ENCODE results near the gene NMNAT3.

NMNAT3 gene

DNA sequence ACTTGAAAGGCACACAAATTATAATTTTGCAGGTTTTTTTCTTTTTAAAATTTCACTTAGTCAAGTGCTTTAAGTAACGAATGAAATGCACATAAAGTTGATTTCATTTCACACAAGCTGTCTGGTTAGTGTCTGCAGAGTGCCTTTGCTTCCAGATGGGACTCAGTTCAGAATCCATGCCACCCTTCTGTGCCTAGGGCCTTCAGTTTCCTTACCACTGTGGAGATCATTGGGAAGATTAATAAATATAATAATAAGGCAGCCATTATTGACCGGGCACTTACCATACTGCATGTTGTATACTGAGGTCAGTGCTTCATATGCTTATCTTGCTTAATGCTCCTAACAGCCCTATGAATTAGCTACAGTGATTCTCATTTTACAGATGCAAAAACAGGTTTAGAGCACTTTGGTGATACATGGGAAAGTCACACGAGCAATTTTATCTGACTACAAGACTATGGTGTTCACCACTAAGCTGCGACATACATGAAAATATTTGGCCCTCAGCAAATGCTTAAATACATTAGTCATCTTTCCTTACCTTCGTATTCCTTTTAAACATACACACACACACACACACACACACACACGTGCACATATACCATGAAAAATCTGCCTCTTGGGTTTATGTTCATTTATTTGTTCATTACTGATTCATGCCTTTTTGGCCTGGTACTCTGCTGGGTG is 3.1 kb downstream of the NMNAT3 start:
- ATAC-seq, result no peak

DNA sequence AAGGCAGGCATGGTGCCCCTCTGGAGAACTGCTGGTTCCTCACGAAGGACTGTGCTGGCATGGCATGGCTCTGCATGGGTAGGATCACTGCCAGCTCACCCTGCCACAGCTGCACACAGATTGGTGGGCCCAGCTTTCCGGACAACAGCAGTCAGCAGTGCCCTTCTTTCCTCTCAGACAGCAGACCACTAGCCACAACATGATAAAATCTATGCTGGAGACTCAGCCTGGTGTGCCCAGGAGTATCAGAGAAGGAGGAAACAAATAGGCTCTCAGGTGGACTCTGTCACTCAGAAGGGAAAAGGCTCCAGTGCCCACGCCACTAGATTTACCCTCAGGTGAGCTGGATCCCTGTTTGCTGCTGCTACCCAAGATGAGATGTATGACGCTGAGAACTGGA is 4.9 kb downstream of the NMNAT3 start:
- no peak for ATAC-seq

DNA sequence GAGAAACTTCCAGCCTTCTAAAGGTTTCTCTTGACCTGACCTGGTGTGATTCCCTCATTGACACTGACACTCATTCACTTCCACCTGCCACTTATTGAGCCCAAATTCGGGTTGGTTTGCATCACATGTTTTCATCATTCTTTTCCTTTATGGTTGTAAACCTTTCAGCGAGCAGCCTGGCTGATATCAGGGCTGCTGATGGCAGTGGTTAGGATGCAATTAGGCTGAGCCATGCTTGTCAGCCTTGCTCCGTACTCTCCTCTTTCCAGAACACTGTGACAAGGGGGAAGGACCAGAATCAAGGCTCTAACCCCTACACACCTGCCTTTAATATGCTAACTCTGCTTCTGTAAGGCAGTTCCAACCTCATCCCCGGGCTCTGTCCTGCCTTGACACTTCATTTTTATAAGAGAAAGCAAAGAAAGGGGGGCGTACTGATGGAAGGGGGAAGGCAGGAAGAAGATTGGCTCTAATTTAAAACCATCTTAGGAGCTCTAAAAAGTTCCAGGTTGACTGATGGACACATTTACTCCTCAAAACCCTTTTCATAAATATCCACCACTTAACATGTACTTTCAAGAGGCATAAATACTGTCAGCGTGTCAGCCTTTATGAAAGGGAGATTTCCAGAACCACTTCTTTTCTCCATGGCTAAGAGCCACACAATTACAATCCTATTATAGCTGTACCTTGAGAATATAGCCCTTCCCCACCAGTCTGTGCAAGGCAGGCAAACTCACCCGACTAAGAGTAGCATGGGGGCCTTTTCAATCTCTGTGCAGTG is 5.7 kb downstream of the NMNAT3 start:
- ATAC-seq, result no peak

DNA sequence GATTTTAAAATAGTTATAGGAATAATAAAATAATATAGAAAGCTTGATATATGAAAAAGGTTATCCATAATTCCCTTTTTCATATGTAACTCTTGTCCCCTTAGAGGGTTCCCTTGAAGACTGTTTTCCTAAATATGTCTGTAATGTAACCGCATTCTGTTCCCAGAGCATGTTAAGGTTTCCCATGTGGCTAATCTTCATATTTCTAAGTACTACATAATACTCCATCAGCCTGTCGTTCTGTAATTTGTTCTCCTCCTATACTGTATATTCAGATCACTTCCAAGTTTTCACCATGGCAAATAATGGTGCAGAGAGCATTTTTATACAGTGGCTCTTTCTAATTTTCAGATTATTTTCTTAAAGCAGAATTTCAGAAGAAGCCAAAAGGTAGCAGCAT is 6.7 kb downstream of the NMNAT3 start:
- no peak for ATAC-seq

DNA sequence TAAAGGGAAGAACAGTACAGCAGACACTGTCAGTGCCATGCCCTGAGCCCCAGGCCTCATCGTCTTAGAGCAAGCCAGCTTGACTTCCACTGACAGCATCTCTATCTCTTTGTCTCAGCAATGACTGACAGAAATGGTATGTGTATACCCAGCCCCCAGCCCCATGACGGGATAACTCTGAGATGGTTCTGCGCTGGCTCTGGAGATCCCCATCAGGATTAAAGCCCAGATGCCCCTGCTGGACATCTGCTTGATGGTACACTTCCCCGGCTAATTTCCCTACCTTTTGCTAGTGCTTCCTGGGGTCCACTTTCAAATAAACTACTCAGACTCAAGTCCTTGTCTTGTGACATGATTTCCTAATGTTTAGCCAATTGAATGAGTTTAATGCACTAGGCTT is 7.6 kb downstream of the NMNAT3 start:
- ATAC-seq, result no peak

DNA sequence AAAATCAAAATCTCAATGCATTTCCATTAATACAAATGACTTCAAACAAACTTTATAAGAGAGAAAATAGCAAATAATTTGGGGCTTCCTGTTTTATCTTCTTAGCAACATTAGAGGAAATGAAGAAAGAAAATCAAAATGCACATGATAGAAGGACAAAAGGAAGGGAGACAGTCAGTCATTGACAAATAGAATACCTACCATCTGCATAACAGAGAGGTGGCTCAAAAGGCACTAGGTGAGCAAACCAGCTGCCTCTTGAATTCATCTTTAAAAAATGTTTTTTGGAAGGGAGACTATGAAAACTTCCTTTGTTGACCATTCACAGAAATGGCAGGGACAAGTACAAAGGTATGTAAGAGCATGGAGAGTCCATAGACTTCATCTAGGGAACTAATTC is 9.4 kb downstream of the NMNAT3 start:
- no peak for ATAC-seq

DNA sequence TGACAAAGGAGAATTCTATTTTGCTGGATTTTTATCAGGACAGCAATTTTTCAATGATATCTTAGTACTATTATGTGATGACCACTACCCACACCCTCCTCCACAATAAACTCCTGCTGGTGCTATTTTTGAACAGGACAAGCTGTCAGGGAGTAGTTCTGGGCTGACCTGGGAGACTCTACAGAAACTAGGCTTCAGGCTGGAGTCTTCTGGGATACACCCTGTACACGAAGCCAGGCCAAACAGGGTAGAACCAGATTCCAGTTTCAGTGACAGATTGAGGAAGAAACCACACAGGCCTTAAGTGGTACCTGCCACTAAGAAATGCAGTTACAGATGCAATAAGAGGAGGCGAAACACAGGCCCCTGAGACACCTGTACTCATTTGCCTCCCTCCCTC is 12.8 kb downstream of the NMNAT3 start:
- no peak for ATAC-seq

DNA sequence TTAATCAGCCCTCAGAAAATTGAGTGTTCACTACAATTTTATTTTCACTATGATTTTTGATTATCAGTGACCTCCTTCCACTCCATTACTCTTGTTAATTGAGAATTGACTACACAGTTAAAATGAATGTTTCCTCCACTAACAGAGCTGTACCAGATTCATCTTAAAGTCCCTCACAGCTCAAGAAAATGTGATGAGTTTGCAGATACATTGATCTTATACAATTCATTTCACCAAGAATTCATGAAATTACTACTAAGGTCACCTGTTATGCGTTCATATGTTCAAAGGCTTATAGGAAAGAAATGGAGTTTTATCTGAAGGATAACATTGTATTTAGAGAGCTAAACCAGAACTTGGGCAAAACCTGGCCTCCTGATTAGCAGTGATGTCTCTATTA is 17.5 kb downstream of the NMNAT3 start:
- no peak for ATAC-seq

DNA sequence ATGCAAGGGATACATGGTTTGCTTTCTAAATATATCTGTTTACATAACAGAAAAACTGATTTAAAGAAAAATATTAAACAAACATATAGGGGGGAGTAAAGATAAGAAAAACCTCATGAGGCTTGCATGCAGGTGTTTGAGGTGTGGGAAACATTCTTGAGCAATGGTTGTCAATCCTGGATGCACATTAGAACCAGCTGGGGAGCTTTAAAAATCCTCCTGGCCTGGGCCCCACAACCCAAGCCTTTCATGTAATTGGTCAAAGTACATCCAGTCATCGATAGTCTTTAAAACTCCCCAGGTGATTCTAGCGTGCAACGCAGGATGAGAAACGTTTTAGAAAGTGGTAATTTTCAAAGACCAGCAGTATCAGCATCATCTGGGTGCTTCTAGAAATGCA is 18.3 kb downstream of the NMNAT3 start:
- ATAC-seq, result no peak

DNA sequence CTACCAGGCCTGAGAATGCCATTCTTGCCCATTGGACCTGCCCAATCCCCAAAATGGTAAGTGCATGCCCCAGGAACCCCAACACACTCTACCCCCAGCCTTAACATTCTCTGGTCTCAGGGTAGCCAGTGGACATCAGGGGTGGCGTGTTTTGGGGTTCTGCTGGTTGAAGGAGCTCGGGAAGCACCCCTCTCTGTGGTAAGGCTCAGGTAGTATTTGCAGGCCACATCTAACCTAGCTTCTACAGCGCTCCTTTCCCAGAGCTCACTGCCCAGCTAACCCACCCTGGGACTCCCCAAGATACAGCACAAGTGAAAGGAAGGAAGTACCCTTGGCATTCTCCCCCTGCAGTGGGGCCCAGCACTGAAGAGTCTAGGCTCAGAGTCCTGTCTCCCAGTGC is 19.8 kb downstream of the NMNAT3 start:
- ATAC-seq, result no peak

DNA sequence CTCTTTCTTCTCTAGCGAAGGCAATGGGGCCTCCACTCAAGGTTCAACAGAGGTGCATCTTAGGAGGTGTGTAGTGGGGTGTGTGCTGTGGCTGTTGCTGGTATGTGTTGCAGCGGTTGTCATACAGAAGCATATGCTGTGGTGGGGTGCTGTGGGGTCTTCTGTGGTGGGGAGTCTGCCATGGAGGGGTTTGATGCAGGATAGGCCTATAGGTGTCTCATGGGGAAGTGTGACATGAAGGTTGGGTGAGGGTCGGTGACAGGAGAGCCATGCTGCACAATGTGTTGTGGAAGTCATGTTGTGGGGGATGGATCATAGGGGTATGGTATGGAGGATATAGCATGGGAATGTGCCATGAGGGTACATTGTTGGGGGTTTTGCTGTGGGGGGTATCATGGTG is 20.3 kb downstream of the NMNAT3 start:
- no peak for ATAC-seq

DNA sequence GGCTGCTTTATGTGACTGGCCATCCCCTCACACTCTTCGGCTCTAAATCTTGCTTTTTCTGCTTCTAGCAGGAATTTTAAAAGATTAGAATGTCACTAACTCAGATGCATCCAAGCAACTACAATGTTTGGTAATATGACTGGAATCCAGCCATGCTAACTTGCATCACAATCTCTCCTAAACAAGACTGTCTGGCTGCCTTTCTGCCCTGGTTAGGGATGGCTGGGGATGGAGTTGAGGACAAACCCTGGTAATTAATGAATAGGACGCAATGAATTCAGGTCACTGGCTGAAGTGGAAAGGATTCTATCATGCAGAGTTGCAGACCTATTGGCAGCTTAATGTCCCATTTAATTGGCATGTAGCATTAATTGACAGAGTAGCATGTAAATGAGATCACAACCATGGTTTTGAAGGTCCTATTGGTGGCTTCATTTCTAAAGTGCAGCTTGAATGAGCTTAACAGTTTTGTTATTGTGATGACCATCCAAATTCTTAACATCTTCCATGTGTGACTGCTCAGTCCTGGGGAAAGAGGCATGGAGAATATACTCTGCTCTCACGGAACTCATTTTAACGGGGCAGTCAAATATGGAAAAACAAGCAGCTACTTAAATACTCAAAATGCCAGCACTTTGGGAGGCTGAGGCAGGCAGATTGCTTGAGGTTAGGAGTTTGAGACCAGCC is 21.7 kb downstream of the NMNAT3 start:
- no peak for ATAC-seq

DNA sequence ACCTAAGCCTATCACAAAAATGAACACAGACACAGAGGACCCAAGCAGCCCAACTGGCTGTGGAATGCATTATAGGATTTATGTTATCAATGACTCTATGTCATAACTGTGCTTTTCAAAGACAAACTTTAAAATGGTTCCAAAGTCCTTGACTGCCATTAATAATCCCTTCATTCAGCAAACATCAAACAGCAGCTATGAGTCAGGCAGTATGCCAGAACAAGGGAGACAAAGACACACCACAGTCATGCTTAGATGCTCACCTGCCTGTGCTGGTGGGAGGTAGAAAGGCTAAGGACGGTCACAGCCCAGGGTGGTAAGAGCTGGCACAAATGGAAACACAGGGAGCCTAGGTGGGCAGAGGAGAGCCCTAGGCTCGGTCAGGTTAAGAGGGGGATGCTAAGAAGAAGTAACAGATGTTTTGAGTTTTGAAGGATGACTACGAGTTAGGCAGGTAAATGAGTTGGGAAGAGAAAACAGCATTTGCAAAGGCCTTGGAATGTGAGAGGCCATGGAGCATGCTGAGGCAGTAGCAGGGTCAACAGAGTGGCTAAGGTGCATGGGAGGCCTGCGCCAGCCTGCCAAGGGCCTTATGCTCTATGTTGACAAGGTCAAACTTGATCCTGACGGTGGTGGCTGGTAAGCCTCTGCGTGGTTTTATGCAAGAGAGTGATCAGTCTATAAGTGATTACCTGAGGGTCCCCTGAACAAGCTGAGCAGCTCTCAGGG is 23.0 kb downstream of the NMNAT3 start:
- ATAC-seq, result no peak

DNA sequence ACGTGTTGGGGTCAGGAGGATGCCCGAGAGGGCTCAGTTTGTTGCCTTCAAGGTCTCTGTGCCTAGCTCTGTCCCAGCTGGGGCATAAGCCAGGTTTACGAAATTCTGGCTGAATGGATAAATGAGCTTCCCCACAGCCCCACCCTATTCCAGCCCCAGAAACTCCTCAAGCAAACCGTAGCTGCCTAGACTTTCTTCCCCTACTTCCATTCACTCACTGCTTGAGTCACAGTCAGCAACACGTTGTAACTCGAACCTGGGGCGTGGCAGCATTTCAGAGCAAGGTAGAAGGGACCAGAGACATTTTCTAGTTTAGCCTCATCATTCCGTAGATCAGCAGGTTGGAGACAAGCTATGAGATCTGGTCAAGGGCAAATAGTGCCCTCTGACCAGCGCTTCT is 24.2 kb downstream of the NMNAT3 start:
- ATAC-seq, result no peak

DNA sequence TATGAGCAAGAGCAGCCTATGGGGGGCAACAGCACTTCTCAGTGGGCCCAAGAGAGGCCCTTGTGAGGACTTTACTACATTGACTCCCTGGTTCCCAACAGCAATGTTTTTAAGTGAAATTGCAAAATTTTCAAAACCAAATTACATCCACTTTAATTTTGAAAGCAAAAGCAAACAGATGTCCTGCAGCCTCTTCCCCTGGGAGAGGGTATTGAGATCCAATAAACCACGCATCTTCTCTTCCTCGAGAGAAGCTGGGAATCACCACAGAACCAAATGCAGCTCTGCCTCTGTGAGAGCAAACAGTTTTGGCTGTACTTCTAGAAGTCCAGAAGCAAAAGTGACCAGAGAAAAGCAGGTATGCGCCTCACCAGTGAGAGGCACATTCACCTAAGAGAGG is 25.2 kb downstream of the NMNAT3 start:
- no peak for ATAC-seq

DNA sequence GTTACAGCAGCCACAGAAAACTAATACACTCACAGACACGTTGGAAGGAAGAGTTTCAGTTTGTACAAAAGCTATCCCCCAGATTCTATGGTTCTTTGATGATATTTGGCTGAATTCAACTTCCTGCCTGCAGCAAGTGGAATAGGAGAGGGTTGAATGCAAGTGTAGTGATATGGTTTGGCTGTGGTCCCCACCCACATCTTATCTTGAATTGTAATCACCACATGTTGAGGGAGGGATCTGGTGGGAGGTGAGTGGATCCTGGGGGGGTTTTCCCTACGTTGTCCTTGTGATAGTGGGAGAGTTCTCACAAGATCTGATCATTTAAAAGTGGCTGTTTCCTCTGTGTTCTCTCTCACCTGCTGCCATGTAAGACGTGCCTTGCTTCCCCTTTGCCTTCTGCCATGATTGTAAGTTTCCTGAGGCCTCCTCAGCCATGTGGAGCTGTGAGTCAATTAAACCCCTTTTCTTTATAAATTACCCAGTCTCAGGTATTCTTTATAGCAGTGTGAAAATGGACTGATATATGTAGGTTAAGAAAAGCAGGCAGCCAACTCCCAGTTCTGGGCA is 29.8 kb downstream of the NMNAT3 start:
- no peak for ATAC-seq

DNA sequence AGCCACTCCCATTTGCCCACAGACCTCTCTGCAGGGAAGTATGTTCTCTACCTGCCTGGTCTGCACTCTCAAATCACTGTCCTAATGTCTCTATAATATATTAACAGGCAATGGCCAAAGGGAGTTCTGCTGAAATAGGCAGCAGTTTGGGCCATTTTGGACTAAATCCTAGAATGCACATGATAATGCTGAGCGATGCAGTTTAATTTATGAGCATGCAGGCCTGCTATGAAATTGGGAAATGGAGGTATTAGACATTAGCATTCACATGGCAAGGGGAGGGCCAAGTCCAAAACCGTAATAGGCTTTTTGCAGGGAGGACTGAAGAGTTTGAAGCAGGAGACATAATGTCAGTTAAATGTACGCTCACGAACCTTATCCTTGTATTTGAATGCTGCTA is 31.3 kb downstream of the NMNAT3 start:
- no peak for ATAC-seq

DNA sequence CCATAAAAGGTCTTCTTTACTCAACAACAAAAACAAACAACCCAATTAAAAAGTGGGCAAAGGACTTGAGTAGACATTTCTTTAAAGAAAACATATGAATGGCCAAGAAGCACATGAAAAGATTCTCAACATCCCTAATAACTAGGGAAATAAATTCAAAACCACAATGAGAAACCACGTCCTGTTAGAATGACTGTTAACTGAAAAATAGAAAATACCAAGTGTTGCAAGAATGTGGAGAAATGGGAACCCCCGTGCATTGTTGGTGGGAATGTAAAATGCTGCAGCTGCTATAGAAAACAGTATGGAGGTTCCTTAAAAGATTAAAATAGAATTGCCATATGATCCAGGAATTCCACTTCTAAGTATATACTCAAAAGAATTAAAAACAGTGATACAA is 34.8 kb downstream of the NMNAT3 start:
- ATAC-seq, result no peak

DNA sequence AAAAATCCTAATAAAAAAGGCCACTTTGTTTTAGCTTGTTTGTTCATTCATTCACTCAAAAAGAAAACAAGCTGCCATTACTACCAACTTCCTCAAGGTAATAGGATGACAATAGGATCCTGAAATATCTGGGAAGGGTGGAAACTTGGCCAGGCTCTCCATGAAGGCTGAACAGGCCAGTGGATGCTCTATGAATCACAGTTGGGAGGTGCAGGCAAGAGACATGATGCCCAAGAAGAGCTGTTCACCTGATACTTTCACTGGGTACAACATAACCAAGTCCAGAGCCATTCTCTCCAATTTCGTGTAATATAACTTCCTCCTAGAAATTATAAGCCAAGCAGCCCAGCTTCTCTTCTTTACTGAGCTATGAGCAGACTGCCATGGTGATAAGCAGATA is 37.3 kb downstream of the NMNAT3 start:
- no peak for ATAC-seq

DNA sequence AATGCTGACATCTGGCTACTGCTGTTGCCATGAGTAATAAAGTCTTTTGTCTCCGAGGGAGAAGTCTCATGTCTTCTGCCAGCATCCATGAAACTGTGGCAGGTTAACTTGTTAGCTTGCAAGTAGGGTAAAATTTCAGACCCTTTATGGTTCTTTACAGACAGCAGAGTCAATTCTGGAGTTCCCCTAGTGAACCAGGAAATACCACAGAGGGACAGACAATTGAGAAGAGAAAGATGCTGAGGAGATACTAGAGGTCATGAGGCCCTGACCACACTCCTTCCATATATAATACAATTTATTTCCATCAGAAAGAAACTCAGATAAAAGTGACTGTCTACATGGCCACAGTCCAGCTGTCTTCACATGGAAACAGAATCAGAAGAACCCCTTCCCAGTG is 38.1 kb downstream of the NMNAT3 start:
- no peak for ATAC-seq

DNA sequence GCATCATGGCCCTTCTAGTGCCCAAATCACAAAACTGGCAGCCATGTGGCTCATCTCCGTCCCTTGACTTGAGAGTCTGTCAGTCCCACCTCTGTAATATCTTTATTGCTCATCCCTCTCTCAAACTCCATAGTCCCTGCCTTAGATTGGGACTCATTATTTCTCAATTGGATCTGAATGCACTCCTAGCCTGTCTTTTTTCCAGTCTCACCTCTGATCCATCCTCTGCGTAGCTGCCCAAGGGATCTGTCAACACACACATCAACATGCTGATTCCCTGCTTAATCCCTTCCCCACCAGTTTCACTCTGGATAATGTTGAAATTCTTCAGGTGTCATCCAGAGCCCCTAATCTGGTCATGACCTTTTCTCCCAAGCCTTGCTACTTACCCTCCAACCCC is 39.3 kb downstream of the NMNAT3 start:
- ATAC-seq, result no peak

DNA sequence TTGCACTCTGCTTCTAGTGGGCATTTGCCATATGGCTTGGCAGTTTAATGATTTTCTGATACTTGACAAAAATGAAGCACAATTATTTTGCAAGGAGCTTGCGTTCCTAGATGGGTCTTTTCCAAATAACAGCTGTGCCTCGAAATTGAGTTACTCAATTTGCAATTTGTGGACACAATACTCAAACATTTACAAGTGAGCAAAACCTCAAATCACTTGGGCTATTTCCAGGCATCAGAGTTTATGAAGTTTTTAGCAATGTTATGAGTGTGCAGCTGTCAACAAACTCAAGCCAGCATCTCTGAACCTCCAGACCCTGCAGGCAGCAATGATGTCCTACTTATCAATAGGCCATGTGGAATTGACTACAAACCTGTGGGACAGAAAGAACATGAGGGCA is 41.3 kb downstream of the NMNAT3 start:
- no peak for ATAC-seq

DNA sequence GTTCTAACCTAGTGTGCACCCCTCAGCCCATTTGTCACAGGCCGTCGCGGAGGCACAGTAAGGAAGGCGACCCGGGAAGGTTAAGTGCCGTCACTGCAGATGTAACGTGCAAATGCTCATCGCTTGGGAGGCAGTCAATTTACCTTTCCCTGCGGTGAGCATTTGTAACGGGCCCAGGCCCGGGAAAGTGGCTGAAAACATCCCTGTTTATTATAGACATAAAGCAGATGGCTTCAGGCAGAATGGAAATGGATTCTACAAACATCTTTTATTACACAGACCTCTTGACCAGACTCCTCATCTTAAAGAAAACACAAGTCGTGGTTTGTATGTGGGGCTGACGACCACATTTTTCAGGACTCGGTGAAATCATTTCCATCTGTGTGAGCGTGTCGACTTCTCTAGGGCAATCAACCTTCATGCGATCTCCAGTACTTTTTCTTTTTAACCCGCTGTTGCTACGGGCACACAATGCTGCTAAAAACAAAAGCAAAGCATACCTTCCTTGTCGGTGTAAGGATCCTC is 43.6 kb downstream of the NMNAT3 start:
- no peak for ATAC-seq

Data from activated CD4-positive, CD25-positive, alpha-beta regulatory T cell treated with anti-CD3 and anti-CD28 coated beads, Interleukin-2, amount 50 U/mL, for 24 hours (primary cell).